Neuronal stem cell (in vitro differentiated cells): ENCODE results near the gene TMEM165.

Experiments used
- DNase-seq: peaks from one replicate; pipeline ENCODE4 v3.0.0-alpha.2; 2013; ENCODE audit warnings: low spot score
- H2AFZ ChIP-seq: one replicate; pipeline ENCODE4 v1.6.1; 2013; ENCODE audit warnings: mild to moderate bottlenecking, low read length, inconsistent platforms
- H2AK5ac ChIP-seq: 2 replicates; pipeline ENCODE4 v1.6.1; 2013; ENCODE audit warnings: low read depth, mild to moderate bottlenecking, inconsistent platforms, low read length, moderate library complexity, mixed read lengths
- H2BK120ac ChIP-seq: 2 replicates; pipeline ENCODE4 v1.6.1; 2013; ENCODE audit warnings: low read depth, mild to moderate bottlenecking, inconsistent platforms, low read length, moderate library complexity, mixed read lengths
- H2BK12ac ChIP-seq: one replicate; pipeline ENCODE4 v1.6.1; 2013; ENCODE audit warnings: low read length, inconsistent platforms
- H2BK15ac ChIP-seq: 2 replicates; pipeline ENCODE4 v1.6.1; 2013; ENCODE audit warnings: mild to moderate bottlenecking, low read length, inconsistent platforms, mixed read lengths
- H2BK5ac ChIP-seq: one replicate; pipeline ENCODE4 v1.6.1; 2013; ENCODE audit warnings: inconsistent platforms, mild to moderate bottlenecking, low read length, moderate library complexity
- H3K14ac ChIP-seq: one replicate; pipeline ENCODE4 v1.6.1; 2013; ENCODE audit warnings: low read length, inconsistent platforms
- H3K18ac ChIP-seq: 2 replicates; pipeline ENCODE4 v1.6.1; 2013; ENCODE audit warnings: low read length, inconsistent platforms
- H3K23ac ChIP-seq: 2 replicates; pipeline ENCODE4 v1.6.1; 2013; ENCODE audit warnings: low read depth, mild to moderate bottlenecking, mixed read lengths, low read length, inconsistent platforms; ENCODE audit not compliant: poor library complexity
- H3K27ac ChIP-seq: replicated peaks from 3 replicates; pipeline ENCODE4 v1.5.1; 2013; ENCODE audit warnings: low read length, inconsistent platforms
- H3K27me3 ChIP-seq, 3 experiments: 2 replicates each; pipeline ENCODE4 v1.6.1; 2013; ENCODE audit warnings: low read length in 3 of 3, mild to moderate bottlenecking in 2 of 3, inconsistent platforms in 1 of 3, low read depth in 1 of 3, mixed read lengths in 1 of 3, moderate library complexity in 1 of 3; ENCODE audit not compliant: control insufficient read depth in 3 of 3, insufficient read depth in 3 of 3
- H3K36me3 ChIP-seq, 2 donors: replicated peaks in 1 of 2; 2 replicates each; pipeline ENCODE4 v1.6.1; 2013; ENCODE audit warnings: low read length in 2 of 2; ENCODE audit not compliant: control insufficient read depth in 2 of 2, insufficient read depth in 2 of 2
- H3K4ac ChIP-seq: 2 replicates; pipeline ENCODE4 v1.6.1; 2013; ENCODE audit warnings: inconsistent platforms, mild to moderate bottlenecking, low read length, moderate library complexity
- H3K4me1 ChIP-seq, 2 donors: 1 replicate in 1 of 2; 2 replicates in 1 of 2; pipeline ENCODE4 v1.6.1; 2013; ENCODE audit warnings: low read length in 2 of 2, low read depth in 1 of 2; ENCODE audit not compliant: control insufficient read depth in 2 of 2, insufficient read depth in 1 of 2
- H3K4me2 ChIP-seq: one replicate; pipeline ENCODE4 v1.6.1; 2013; ENCODE audit warnings: mild to moderate bottlenecking, low read length, inconsistent platforms; ENCODE audit not compliant: insufficient read depth, poor library complexity, severe bottlenecking
- H3K4me3 ChIP-seq, 2 donors: 2 replicates each; pipeline ENCODE4 v1.5.1; 2013; ENCODE audit warnings: low read length in 2 of 2, mild to moderate bottlenecking in 2 of 2, inconsistent platforms in 1 of 2, moderate library complexity in 1 of 2
- H3K79me1 ChIP-seq: one replicate; pipeline ENCODE4 v1.6.1; 2013; ENCODE audit warnings: low read depth, mild to moderate bottlenecking, inconsistent platforms, low read length, moderate library complexity
- H3K9ac ChIP-seq: one replicate; pipeline ENCODE4 v1.6.1; 2013; ENCODE audit warnings: mild to moderate bottlenecking, low read depth, low read length, inconsistent platforms; ENCODE audit not compliant: poor library complexity
- H3K9me3 ChIP-seq, 2 donors: replicated peaks in 1 of 2; 2 replicates each; pipeline versions ENCODE3 to v1.6.1; 2013; ENCODE audit warnings: low read length in 2 of 2, mild to moderate bottlenecking in 2 of 2, inconsistent platforms in 1 of 2, low read depth in 1 of 2, mixed read lengths in 1 of 2, moderate library complexity in 1 of 2; ENCODE audit not compliant: control insufficient read depth in 2 of 2, insufficient read depth in 1 of 2
- H4K8ac ChIP-seq: one replicate; pipeline ENCODE4 v1.6.1; 2013; ENCODE audit warnings: low read depth, mild to moderate bottlenecking, inconsistent platforms, low read length, moderate library complexity
- H4K91ac ChIP-seq: one replicate; pipeline ENCODE4 v1.6.1; 2013; ENCODE audit warnings: low read length, low read depth, mild to moderate bottlenecking, inconsistent platforms; ENCODE audit not compliant: poor library complexity
- WGBS, 2 donors: extraction: QIAGEN DNeasy Blood & Tissue Kit; methylation state at CpG; one replicate each; pipeline ENCODE4 v1.1.7; 2013; ENCODE audit warnings: missing lambda C conversion rate in 2 of 2, mixed read lengths in 1 of 2; ENCODE audit not compliant: insufficient read length in 2 of 2, insufficient replicate concordance in 1 of 2; ENCODE audit errors: extremely low coverage in 2 of 2; 5-methylcytosine and 5-hydroxymethylcytosine counted together

TMEM165 gene

DNA sequence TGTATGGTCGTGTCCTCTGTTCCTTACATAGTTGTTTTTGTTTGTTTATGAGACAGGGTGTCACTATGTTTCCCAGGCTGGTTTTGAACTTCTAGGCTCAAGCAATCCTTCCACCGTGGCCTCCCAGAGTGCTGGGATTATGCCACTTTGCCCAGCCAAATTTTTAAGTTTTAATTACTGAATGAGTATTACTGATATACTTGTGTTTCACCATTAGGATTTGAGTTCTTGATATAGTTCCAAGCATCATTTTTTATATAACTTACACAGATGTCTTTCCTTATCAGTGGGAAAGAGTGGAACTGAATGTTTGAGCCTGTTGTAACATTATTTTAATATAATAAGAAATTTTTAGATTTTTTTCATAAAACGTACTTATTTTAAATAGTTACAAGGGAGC, 20.4 kb downstream of the TMEM165 start:
- no peaks in the 10 kb centered on the region for H3K9me3 ChIP-seq
- no peaks in the 10 kb centered on the region for H3K27me3 ChIP-seq
- H3K4ac ChIP-seq: no peak overlapping the region
- H3K4me2 ChIP-seq: no peak overlapping the region
- no peak overlapping the region for H3K14ac ChIP-seq
- no peak for DNase-seq
- H2BK12ac ChIP-seq: no peak overlapping the region
- H4K91ac ChIP-seq: no peak overlapping the region
- H4K8ac ChIP-seq: no peak overlapping the region
- H2BK5ac ChIP-seq: no peak overlapping the region
- no peak overlapping the region for H3K4me3 ChIP-seq
- no peaks in the 10 kb centered on the region for H3K4me1 ChIP-seq
- H3K23ac ChIP-seq: no peak overlapping the region
- no peak overlapping the region for H2AFZ ChIP-seq
- no peak overlapping the region for H2BK120ac ChIP-seq
- peaks cover 19 to 97% of the 10 kb centered on the region in 2 donors for H3K36me3 ChIP-seq
- no peaks in the 10 kb centered on the region for H3K79me1 ChIP-seq
- H2AK5ac ChIP-seq: no peak overlapping the region
- no peak overlapping the region for H3K9ac ChIP-seq
- H3K18ac ChIP-seq: no peak overlapping the region
- H2BK15ac ChIP-seq: no peak overlapping the region
- H3K27ac ChIP-seq: no peak overlapping the region
- no CpG with 5 or more reads among the region's 3 CpGs for WGBS, 2 donors

DNA sequence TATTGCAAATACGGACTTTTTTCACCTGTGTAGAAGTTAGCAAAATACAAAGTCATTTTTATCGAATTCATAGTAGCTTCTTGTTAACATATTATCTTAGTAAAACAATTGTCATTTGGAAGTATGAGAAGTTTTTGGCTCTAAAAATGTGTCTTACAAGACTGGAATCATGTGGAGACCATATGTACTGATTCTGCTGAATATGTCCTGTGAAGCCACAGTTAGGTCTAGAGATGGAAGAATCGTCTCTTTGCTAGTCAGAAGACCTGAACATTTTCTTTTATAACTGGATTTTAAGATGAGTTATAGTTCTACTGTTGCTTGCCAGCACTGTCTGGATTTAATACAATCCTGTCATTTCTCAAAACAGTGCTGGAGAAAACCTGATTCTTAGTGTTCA, 29.0 kb downstream of the TMEM165 start:
- no peak overlapping the region for H2AK5ac ChIP-seq
- H3K18ac ChIP-seq: no peak overlapping the region
- H3K4me2 ChIP-seq: no peak overlapping the region
- H3K23ac ChIP-seq: no peak overlapping the region
- H2BK120ac ChIP-seq: no peak overlapping the region
- H2BK15ac ChIP-seq: no peak overlapping the region
- H3K4me3 ChIP-seq: no peak overlapping the region
- H3K14ac ChIP-seq: no peak overlapping the region
- H3K36me3 ChIP-seq: peaks cover 13 to 99% of the 10 kb centered on the region in 2 donors
- H3K27ac ChIP-seq: no peak overlapping the region
- H4K8ac ChIP-seq: no peak overlapping the region
- H2BK12ac ChIP-seq: no peak overlapping the region
- no CpG with 5 or more reads among the region's 3 CpGs for WGBS, 2 donors
- DNase-seq: no peak
- H2AFZ ChIP-seq: no peak overlapping the region
- no peak overlapping the region for H3K4ac ChIP-seq
- H3K9ac ChIP-seq: no peak overlapping the region
- no peaks in the 10 kb centered on the region for H3K9me3 ChIP-seq
- no peak overlapping the region for H2BK5ac ChIP-seq
- no peak overlapping the region for H4K91ac ChIP-seq
- H3K27me3 ChIP-seq: no peaks in the 10 kb centered on the region
- H3K79me1 ChIP-seq: no peaks in the 10 kb centered on the region
- H3K4me1 ChIP-seq: no peaks in the 10 kb centered on the region

DNA sequence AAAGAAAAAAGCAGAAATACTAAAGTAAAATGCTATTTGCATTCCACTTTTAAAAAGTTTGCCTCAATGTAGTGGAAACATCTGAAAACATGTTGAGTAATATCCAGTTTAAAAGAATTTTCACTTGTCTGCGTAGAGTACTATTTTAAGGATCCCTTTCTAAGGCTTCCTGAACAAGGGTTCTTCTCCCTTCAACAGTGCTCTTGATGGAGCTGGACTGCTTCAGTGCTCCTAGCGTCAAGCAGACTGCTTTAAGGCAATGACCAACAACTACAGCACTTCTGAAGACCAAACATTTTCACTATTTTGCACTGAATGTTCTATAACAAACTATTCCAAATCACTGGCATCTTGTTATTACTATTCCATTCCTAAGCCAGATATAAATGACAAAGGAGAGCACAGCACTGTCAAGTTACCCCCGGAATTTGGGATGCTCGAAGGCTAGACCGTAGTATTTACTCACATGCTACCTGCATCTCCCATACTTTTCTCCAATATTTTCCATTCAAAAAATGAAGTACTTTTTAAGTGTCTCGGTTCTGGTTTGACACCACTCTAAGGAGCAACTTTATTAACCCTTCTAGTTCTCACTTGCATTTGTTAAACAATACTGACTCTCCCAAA, 36.1 kb downstream of the TMEM165 start:
- no peak overlapping the region for H4K8ac ChIP-seq
- H3K14ac ChIP-seq: no peak overlapping the region
- H3K4me2 ChIP-seq: no peak overlapping the region
- H2BK120ac ChIP-seq: no peak overlapping the region
- no peak overlapping the region for H3K9ac ChIP-seq
- no peak overlapping the region for H2AK5ac ChIP-seq
- H3K27ac ChIP-seq: no peak overlapping the region
- no peak overlapping the region for H3K4ac ChIP-seq
- H3K27me3 ChIP-seq: no peaks in the 10 kb centered on the region
- WGBS, 2 donors: no CpG with 5 or more reads among the region's 6 CpGs
- no peak overlapping the region for H2BK12ac ChIP-seq
- no peak overlapping the region for H2BK15ac ChIP-seq
- peaks cover 4 to 100% of the 10 kb centered on the region in 2 donors for H3K36me3 ChIP-seq
- no peaks in the 10 kb centered on the region for H3K79me1 ChIP-seq
- H4K91ac ChIP-seq: no peak overlapping the region
- H3K4me1 ChIP-seq: no peaks in the 10 kb centered on the region
- no peak for DNase-seq
- H2AFZ ChIP-seq: no peak overlapping the region
- H3K18ac ChIP-seq: no peak overlapping the region
- H3K4me3 ChIP-seq: no peak overlapping the region
- H2BK5ac ChIP-seq: no peak overlapping the region
- H3K9me3 ChIP-seq: no peaks in the 10 kb centered on the region
- H3K23ac ChIP-seq: no peak overlapping the region

- Histone ChIP-seq H3K9me3 (no peaks in the 10 kb centered on the region), H3K27ac (no peak overlapping the region), H4K8ac (no peak overlapping the region), H2BK15ac (no peak overlapping the region), H3K4me1 (no peaks in the 10 kb centered on the region), H3K23ac (no peak overlapping the region), H3K36me3 (peaks cover 2 to 100% of the 10 kb centered on the region in 2 donors), H2AK5ac (no peak overlapping the region), H4K91ac (no peak overlapping the region), H3K4me2 (no peak overlapping the region), H3K14ac (no peak overlapping the region), H3K4me3 (no peak overlapping the region), H3K27me3 (no peaks in the 10 kb centered on the region), H3K9ac (no peak overlapping the region), H3K4ac (no peak overlapping the region), H3K18ac (no peak overlapping the region), H2AFZ (no peak overlapping the region), H2BK5ac (no peak overlapping the region), H2BK12ac (no peak overlapping the region), H3K79me1 (no peaks in the 10 kb centered on the region), H2BK120ac (no peak overlapping the region)
- DNase-seq: no peak
- WGBS, 2 donors: no CpG with 5 or more reads among the region's 3 CpGs
These were observed 39.5 kb downstream of the TMEM165 start for GRCh38 chr4:55435141-55435841.
